UCSD-AML1 (cell line): ENCODE measurements around the gene TM9SF2.
"Not testable (repeated sequence)": the region's sequence is repeated elsewhere in the genome, so short reads cannot be mapped to it uniquely, and the experiment has no call there.

Source experiments
- DNase-seq: peaks from one replicate; lab custom pipeline; 2025; ENCODE audit not compliant: unreplicated experiment; lab: John Stamatoyannopoulos, UW

Gene TM9SF2

GRCh38 chr13:99501184-99501847, at the start of gene TM9SF2:
Gene TM9SF2 (plus strand): TSS chr13:99501472. CDS start chr13:99501607, 135 bp downstream.
- DNase-seq, result peak; percentile 97

- no peak for DNase-seq
These were observed 46.6 kb upstream of the TM9SF2 start for GRCh38 chr13:99454518-99455183.

- no peak for DNase-seq
These were observed 42.0 kb upstream of the TM9SF2 start for GRCh38 chr13:99459099-99459850.

- DNase-seq, result not testable (repeated sequence)
These were observed 40.5 kb upstream of the TM9SF2 start for GRCh38 chr13:99460802-99461201.

- DNase-seq, result no peak
These were observed 37.5 kb upstream of the TM9SF2 start for GRCh38 chr13:99463646-99464397.

- DNase-seq, result no peak
These were observed 36.8 kb upstream of the TM9SF2 start for GRCh38 chr13:99464441-99464949.

- no peak for DNase-seq
These were observed 35.8 kb upstream of the TM9SF2 start for GRCh38 chr13:99465454-99465853.

GRCh38 chr13:99467764-99468163, 33.5 kb upstream of the TM9SF2 start:
- no peak for DNase-seq

GRCh38 chr13:99469041-99469440, 32.2 kb upstream of the TM9SF2 start:
- DNase-seq, result no peak

- DNase-seq, result no peak
These were observed 31.2 kb upstream of the TM9SF2 start for GRCh38 chr13:99470027-99470426.

- no peak for DNase-seq
These were observed 29.8 kb upstream of the TM9SF2 start for GRCh38 chr13:99471221-99472121.

GRCh38 chr13:99472122-99472440, 29.2 kb upstream of the TM9SF2 start:
- DNase-seq, result no peak

GRCh38 chr13:99473515-99473914, 27.8 kb upstream of the TM9SF2 start:
- no peak for DNase-seq

- no peak for DNase-seq
These were observed 24.6 kb upstream of the TM9SF2 start for GRCh38 chr13:99476648-99477047.

GRCh38 chr13:99477493-99477892, 23.8 kb upstream of the TM9SF2 start:
- DNase-seq, result no peak

- DNase-seq, result no peak
These were observed 19.9 kb upstream of the TM9SF2 start for GRCh38 chr13:99481366-99481765.

- DNase-seq, result no peak
These were observed 16.8 kb upstream of the TM9SF2 start for GRCh38 chr13:99484473-99484872.

- DNase-seq, result no peak
These were observed 14.3 kb upstream of the TM9SF2 start for GRCh38 chr13:99486996-99487395.

- DNase-seq, result no peak
These were observed 12.2 kb upstream of the TM9SF2 start for GRCh38 chr13:99489028-99489427.

GRCh38 chr13:99491750-99492149, 9.5 kb upstream of the TM9SF2 start:
- not testable (repeated sequence) for DNase-seq
